HG02885 (cell line): Measurements from ENCODE around the gene MEGF6.

Experiments used
- ATAC-seq: cut with Tn5 transposase; IDR thresholded peaks from one replicate; pipeline ENCODE4 v1.9.1; 2021; ENCODE audit warnings: mild to moderate bottlenecking; ENCODE audit not compliant: unreplicated experiment, poor library complexity

MEGF6 gene

DNA sequence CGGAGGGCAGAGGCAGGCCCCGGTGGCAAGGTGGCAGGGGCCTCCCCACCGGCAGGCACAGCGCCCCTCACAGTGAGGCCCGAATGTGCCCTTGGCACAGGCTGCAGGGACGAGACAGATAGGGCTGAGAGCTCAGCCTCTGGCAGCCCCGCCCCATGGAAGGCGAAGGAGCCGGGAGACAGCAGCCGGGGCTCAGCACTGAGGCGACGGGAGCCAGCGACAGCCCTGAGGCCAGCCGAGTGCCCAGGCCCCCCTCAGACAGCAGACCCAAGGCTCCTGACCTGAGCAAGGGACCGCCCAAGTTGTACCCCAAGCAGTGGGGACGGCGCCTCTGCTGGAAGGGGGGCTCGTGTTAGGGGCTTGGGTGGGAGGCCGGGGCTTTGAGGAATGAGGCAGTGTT, 113.8 kb downstream of the MEGF6 start:
- ATAC-seq: no peak

DNA sequence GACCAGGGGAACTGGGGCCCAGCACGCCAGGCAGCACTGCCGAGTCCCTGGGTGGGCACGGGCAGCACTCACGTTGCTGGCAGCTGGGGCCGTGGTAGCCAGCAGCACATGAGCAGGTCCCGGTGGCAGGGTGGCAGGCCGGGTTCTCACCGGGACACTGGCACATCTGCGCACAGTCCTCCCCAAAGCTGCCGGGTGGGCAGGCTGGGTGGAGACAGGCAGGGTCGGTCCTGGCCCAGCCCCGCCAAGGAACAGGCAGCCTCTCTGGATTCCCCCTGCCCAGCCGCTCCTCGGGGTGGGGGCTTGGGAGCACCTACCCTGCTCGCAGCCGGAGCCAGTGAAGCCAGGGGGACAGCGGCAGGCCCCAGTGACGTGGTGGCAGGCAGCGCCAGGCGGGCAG, 114.4 kb downstream of the MEGF6 start:
- no peak for ATAC-seq

DNA sequence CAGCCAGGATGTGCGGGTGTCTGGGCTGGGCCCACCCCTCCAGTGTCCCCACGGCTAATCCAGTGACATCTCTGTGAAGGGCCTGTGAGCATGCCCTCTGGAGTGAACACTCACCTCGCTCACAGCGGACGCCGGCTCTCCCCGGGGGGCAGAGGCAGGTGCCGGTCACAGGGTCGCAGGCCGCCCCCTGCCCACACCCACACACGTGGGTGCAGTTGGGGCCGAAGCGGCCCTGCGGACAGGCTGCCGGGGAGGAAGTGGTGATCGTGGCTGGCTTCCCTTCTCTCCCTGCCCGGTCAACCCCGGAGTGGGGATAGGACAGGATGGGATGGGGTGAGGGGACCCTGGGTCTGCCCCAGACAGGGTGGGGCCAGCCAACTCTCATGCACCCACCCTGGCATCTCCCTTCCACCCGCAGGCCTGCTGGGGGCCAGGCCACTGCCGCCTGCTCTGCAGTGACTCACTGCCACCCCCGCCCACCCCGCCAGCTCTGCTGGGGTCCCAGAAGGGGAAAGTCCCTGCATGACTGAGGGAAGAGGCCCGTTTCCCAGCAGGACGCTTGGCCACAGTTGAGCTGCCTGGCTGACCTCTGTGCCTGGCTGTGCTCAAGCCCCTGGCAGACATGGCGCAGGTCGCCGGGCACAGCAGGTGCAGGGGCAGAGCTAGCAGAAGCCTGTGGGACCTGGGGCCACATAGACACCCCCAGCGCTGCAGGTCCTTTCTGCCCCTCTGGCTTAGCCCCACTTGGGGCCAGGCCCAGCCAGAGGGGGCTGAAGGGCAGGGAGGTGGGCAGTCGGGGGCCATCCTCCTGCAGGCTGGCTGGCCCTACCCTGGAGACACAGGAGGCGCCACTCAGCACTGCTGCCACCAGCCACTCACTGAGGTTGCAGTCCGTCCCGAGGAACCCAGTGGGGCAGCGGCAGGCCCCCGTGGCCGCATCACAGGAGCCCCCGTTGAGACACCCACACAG, 115.2 kb downstream of the MEGF6 start:
- no peak for ATAC-seq

DNA sequence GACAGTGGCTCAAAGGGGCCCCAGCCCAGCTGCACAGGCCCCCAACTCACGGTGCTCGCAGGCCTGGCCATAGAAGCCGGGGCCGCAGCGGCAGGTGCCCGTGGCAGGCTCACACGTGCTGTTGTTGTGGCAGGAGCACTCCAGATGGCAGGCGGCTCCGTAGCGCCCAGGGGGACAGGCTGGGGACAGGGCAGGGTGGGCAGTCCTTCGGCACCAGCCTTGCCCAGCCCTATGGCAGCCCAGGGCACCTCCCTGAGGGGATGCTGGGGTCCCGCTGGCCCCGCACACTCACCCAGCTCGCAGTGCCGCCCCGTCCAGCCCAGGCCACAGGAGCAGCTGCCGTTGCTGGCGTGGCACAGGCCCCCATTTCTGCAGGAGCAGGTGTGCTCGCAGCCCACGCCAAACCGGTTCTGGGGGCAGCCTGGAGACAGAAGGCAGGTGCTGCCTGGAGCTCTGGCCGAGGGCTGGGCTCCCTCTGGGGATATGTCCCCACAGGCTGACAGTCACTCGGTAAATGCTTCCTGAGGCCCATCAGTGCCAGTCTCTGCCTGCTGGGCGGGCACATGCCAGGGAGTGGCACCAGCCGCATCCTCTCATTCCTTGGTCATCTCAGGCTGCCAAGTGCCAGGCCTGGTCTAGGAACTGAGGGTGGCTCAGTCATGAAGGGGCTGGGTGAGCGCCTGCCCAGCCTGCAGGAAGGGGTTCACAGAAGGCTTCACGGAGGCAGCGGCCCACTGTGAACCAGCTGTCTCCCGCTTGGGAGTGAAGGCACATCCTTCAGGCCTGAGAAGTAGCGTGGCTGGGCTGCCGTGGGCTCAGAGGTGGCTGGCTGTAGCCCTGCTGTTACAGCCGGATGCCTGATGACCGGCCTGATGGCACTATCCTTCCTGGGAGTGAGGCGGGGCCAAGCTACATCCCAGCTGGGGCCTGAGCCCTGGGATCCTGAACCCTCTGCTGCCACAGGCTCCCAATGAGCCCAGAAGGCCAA, 116.7 kb downstream of the MEGF6 start:
- no peak for ATAC-seq

DNA sequence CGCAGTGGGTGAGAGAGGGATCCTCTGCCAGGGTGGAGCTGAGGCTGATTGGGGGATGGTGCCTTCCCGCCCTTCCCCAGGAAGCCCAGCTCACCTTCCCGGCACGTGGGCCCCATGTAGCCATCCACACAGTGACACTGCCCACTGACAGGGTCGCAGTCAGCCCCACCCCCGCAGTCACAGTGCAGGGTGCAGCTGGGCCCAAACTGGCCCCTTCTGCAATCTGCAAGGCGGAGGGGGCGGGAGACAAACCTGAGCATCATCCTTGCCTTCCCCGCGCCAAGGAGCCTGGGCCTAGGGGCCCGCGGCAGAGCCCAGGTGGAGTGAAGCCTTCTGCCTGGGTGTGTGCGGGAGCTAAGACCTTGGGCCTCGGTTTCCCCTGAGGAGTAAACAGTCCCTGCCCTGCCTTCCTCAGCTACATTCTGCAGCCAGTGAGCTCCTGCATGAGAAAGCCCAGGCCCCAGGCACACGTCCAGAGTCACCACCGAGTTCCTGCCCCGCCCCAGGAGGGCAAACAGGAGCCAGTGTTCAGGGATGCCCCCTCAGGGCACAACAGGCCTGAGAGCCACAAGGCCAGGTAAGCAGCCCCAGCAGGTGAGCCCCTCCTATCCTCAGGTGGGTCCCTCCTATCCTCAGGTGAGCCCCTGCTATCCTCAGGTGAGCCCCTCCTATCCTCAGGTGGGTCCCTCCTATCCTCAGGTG, 118.6 kb downstream of the MEGF6 start:
- no peak for ATAC-seq

DNA sequence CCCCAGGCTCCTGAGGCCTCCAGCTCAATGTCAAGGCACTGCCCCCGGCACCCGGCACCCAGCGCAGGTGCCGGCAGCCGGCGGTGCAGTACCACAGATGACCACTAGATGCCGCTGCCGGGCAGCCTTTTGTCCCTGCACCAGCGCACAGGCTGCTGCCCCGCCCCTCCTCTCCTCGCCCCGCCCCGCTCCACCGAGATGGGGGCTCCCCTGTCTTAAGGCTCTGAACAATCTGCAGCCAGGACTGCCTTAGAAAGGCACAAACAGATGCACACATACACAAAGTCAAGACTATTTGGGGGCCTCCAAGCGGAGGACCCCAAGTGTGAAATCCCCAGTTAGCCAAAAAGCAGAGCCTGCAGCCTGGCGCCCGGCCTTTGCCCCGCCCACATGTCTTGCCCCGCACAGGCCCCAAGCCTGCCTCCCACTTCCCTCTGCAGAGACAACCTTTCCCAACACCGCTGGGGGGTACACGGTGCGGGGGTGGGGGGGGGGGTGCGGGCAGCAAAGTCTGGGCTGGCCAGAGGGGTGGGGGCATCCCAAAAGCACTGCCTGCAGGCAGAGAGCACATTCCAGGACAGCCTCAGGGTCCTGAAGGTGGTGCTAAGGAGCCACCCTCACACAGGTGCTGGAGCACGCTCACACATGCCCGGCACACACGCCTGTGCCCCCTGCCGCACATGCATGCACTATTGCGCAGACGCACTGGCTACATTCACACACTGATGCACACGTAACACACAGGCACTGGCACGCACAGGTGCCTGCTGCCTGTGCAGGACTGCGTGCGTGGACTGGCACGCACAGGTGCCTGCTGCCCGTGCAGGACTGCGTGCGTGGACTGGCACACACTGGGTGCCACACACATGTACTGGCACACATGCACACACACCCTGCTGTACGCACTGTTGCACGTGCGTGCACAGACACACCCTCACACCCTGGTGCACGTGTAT, 119.7 kb downstream of the MEGF6 start:
- ATAC-seq: no peak

DNA sequence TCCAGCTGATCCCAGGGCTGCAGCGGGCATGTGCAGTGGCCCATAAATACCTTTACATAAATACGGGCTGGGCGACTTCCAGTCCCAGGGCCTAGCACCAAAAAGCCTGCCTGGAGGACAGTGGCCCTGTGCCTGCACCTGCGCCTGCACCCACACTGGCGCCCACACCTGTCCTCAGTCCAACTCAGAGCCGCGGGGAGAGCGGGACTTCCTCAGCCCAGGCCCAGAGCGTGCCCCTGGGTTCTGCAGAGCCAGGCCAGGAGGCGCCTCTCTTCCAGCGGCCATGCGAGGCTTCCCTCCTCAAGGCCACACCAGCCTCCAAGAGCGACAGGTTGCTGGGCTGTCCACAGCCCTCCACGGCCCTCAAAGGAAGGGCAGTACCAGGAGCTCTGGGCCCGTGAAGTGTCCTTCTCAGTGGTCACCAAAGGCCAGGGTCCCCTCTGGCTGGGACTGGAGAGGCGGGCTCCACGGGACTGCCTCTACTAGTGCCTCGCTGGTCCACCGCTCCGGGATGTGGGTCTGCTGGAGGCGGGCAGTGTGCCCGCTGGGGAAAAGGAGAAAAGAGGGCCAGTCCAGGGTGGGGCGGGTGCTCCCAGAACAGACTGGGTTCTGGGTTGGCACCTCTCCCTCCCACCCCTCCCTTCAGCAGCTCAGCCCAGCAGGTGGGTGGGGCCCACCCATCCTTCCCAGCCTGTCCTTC, 121.1 kb downstream of the MEGF6 start:
- ATAC-seq: no peak

DNA sequence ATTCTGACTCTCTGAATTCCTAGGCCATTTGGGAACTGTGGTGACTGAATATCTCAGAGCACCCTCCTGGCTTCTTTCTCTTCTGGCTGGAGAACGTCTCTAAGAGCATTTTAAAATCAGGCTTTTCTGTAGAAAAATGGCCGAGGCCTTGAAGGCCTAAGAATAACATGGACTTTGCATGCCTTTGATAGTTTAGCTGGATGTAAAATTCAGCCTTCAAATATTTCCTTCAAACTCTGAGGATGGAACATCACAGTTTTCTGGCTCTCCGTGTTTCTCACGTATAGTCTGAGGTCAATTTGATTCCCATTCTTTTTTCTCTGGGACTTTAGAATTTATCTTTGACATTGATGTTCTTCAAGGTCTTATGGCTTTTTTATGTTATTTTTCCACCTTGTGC, 122.9 kb downstream of the MEGF6 start:
- no peak for ATAC-seq

DNA sequence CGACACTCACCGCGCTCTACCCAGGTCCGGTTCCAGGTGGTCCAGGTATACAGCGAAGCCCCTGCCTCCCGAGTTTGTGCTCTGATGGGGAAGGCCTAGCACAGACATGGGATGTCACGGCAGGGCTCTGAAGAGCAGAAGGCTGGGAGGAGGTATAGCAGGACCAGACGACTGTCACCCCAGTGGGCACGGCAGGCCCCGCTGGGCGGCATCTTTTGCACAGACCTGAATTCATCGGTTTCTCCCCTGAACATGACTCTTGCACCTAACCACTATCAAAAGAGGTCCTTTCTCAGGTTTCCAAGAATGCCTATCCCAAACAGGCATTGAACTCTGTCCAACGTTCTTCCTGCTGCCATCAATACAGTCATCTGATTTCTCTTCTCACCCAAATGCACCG, 126.3 kb downstream of the MEGF6 start:
- ATAC-seq: no peak

DNA sequence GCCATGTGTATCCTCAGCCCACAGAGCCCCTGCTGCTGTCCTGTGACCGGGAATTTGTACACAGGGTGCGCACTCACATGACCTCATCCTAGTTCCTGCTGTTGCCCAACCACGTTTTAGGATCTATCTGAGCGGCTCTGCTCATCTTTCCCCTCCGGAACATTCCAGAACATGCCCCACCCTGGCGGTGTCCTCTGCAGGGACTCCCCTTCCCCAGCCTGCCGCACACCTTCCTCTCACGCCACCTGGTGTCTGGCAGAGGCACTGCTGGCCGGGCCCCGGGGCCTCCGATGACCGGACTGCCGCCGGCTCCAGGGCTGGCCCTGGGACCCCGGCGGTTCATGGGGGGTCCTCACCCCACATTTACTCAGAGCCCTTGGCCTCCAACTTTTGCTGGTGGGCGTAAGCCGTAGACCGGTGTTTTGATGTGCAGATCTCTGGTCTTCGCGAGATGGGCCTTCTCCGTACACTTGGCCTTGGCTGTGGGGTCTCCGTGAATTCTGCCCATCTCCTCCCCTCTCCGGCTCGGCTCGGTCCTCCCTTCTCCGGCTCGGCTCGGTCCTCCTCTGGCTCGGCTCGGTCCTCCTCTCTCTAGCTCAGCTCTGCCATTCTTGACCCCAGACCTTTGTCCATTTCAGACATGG, 127.4 kb downstream of the MEGF6 start:
- no peak for ATAC-seq

DNA sequence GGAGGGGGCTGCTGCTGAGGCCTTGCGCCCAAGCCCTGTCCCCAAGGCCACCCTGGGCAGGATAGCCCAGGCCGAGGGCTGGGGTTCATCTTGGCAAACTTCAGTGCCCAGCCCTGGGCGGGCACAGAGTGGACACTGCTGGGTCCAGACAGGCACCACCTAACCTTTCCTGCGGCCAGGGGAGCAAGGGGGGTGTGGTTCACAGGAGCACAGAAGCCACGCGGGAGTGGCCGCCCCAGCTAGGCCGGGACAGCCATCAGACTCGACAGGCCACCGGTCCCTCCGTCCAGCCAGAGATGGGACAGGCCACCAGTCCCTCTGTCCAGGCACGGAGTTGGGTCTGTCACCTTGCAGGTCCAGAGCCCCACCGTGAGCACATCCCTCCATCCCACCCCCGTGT, 127.9 kb downstream of the MEGF6 start:
- ATAC-seq: no peak

DNA sequence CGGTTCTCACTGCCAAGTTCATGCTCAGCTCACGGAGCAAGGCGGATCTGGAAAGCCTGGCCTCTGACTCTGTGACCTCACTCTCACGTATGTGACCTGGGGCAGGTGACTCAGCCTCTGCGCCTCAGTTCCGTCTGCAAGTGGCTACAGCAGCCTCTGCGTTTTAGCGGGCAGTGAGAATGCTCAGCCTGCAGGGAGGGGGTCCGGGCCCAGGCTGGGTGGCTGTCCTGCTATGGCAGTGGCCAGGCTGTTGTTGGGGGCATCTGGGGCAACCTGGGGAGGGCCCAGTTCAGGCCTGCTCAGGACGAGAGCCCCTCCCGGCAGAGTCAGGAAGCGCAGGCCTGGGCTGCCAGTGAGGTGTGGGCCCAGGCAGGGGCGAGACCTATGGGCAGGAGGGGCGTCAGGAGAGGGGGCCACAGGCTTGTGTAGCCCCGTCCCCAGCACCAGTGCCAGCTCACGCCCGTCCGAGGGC, 128.9 kb downstream of the MEGF6 start:
- no peak for ATAC-seq

DNA sequence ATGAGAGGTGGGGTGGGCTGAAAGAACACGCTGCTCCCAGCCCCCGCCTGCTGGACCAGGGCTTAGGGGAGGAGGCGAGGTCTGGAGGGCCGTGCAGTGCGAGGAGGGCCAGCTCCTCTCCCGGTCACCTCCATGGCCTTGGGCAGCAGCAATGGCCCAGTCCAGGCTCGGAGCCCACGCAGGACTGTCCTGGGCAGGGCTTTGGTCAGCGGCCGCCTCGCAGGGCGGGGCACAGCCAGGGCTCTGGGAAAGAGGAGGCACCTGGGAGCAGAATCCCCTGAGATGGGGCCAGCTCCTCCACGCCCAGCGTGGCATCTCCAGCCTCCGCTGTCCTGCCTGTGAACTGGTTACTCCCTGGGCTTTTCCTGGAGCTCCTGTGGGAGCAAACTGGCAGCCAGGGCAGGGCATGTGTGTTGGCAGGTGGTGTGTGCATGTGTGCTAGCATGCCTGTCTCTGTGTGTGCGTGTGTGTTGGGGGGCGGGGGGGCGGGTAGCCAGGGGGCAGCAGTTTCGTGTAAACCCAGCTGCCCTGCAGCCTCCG, 129.4 kb downstream of the MEGF6 start:
- ATAC-seq: no peak

DNA sequence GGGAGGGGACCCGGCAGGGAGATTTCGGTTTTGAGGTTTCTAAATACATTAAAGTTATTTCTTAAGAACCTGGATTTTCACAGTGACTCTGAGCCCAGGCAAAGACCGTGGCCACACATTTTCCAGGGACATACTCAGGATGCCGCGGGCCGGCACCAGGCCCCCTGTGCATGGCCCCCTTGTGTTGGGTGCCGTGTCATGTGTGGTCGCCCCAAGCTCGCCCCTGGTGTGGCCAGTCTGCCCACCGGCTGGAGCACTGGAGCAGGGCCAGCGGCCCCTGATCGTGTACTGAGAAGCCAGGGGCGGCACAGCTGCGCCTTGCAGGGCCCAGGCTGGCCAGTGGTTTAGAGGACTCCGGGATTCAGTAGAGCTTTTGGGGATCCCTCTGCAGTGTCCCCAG, 130.3 kb downstream of the MEGF6 start:
- ATAC-seq: no peak

DNA sequence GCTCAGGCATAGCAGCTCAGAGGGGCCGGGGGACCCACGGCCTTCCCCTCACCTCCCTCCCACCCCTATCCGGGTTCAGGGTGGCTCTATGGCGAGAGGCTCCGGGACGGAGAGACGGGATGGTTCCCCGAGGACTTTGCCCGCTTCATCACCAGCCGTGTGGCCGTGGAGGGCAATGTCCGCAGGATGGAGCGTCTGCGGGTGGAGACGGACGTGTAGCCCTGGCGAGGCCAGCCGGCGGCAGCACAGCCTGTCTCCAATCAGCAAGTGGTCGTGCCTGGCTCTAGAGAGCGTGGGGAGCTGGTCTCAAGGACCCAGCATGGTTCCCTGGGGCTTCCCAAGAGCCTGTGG, 131.0 kb downstream of the MEGF6 start:
- ATAC-seq: no peak

DNA sequence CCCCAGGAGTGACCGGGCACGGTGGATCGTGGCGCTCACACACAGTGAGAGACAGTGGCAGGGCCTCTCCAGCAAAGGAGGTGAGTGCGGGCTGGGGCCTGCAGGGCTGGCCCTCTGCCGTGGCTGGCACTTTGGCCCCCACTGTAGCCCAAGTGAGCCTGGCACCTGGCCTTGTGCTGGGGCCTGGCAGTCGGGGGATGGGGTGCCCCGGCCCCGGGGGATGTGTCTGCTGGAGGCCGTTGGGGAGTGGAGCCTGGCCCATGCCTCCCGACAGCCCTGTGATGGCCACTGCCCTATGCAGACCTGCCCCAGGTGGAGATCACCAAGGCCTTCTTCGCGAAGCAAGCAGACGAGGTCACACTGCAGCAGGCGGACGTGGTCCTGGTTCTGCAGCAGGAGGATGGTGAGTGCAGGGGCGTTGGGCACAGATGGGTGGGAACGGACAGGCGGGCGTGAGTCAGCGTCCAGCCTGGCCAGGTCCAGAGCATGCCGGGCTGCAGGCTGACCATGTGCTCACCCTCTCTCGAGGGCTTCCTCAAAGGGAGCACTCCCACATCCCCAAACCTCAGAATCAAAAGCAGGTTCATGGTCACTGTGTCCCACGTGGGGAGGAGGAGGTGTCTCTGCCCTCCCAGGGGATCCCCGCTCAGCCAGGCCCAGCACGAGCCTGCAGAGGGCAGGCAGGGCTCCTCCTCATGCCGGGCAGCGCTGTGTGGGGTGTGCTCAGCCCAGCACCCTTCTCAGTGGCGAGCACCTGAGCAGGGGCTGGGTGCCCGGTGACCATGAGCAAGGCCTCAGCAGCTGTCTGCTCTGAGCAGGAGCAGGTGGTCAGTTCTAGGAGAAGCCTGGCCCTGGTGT, 131.6 kb downstream of the MEGF6 start:
- ATAC-seq: no peak

DNA sequence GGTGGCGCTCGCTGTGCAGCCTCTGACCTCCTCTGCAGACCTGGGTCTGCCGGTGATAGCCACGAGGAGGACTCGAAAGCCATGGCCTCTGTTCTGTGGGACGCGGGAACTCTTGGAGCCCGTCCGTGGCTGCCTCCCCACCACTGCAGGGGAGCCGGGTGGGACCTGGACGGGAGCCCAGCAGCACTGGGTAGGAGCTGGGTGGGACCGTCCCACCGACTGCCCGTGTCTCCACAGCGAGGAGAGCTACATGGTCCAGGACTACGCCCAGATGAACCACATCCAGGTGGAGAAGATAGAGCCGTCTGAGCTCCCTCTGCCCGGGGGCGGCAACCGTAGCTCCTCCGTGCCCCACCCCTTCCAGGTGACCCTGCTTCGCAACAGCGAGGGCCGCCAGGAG, 133.1 kb downstream of the MEGF6 start:
- ATAC-seq: no peak
